Osteoblast (primary cell): Measurements from ENCODE around the gene UGT3A2. TPM values are rescaled to one million over a fixed set of nuclear protein-coding genes. Genes with fewer than 3 reads are reported as not detected.

Source experiments
- DNase-seq: peaks from one replicate; pipeline ENCODE4 v3.0.0; 2011; ENCODE audit warnings: low spot score, mixed read lengths; ENCODE audit not compliant: insufficient read length; ENCODE audit errors: missing footprints
- H2AFZ ChIP-seq: 2 replicates; pipeline ENCODE4 v1.6.0; 2011; ENCODE audit warnings: mild to moderate bottlenecking, low read length
- H3K27ac ChIP-seq: 2 replicates; pipeline ENCODE4 v1.5.1; 2011; ENCODE audit warnings: mild to moderate bottlenecking, low read depth, low read length, moderate library complexity
- H3K27me3 ChIP-seq: 2 replicates; pipeline ENCODE4 v1.6.0; 2012; ENCODE audit warnings: mild to moderate bottlenecking, control low read depth, inconsistent platforms, low read length, moderate library complexity; ENCODE audit not compliant: insufficient read depth
- H3K36me3 ChIP-seq: 2 replicates; pipeline ENCODE4 v1.5.1; 2011; ENCODE audit warnings: mild to moderate bottlenecking, low read length, control low read depth, moderate library complexity; ENCODE audit not compliant: insufficient read depth
- H3K4me1 ChIP-seq: 2 replicates; pipeline ENCODE4 v1.5.1; 2011; ENCODE audit warnings: mild to moderate bottlenecking, low read length, control low read depth, moderate library complexity; ENCODE audit not compliant: insufficient read depth
- H3K4me2 ChIP-seq: 2 replicates; pipeline ENCODE4 v1.6.0; 2011; ENCODE audit warnings: mild to moderate bottlenecking, low read length; ENCODE audit not compliant: insufficient read depth
- H3K4me3 ChIP-seq: fragments of 200-600 bp; sonication (generic); 3 replicates; pipeline ENCODE4 v1.5.1; 2012; ENCODE audit warnings: mild to moderate bottlenecking, low read length, inconsistent platforms; ENCODE audit not compliant: insufficient read depth
- H3K79me2 ChIP-seq: 2 replicates; pipeline ENCODE4 v1.6.0; 2012; ENCODE audit warnings: mild to moderate bottlenecking, low read length, control low read depth, inconsistent platforms; ENCODE audit not compliant: insufficient read depth
- H3K9me3 ChIP-seq: 2 replicates; pipeline ENCODE4 v1.5.1; 2011; ENCODE audit warnings: low read depth, low read length, control low read depth
- H4K20me1 ChIP-seq: 2 replicates; pipeline ENCODE4 v1.6.0; 2012; ENCODE audit warnings: mild to moderate bottlenecking, low read length, control low read depth; ENCODE audit not compliant: insufficient read depth
- CTCF ChIP-seq: IDR thresholded peaks from 2 replicates; pipeline ENCODE4 v1.5.1; 2011; ENCODE audit warnings: mild to moderate bottlenecking, low read depth, low read length, moderate library complexity; ENCODE audit errors: extremely low read depth
- small RNA-seq: library from RNA; depleted of rRNA; stranded (forward); fragments of <200 nt; gene quantifications from one replicate; pipeline ENCODE3, GENCODE V24; 2012
- total RNA-seq: library from RNA; depleted of rRNA; stranded (reverse); fragments of >200 nt; gene quantifications from 2 replicates; pipeline ENCODE4 v1.2.3, GENCODE V29; 2012

UGT3A2 gene
- total RNA-seq, 1 donor = under 0.01 TPM

GRCh38 chr5:35987776-35988175, 78.9 kb downstream of the UGT3A2 start:
- TF ChIP-seq CTCF = no peak
- peaks cover 5% of the 10 kb centered on the region for H3K27me3 ChIP-seq

More at GRCh38 chr5:35987776-35988175, 78.9 kb downstream of the UGT3A2 start:
- Histone ChIP-seq H3K4me2 (no peak overlapping the region), H3K4me1 (no peaks in the 10 kb centered on the region), H3K36me3 (no peaks in the 10 kb centered on the region), H3K27ac (no peak overlapping the region), H2AFZ (no peak overlapping the region), H3K4me3 (no peak overlapping the region), H3K9me3 (no peaks in the 10 kb centered on the region), H3K79me2 (no peaks in the 10 kb centered on the region), H4K20me1 (no peaks in the 10 kb centered on the region)
- no peak for DNase-seq

Small RNA genes within 50 kb of the gene (small RNA-seq; reads per million reads assigned to genes)
- gene AC016612.1 = not detected

Other genes starting within 250 kb of the UGT3A2 start
- gene IL7R, start 210.0 kb downstream of the UGT3A2 start, total RNA-seq = 2.2 and 2.7 TPM in 2 replicates
- gene CAPSL, start 128.3 kb downstream of the UGT3A2 start, total RNA-seq = not detected in 2 replicates
- gene UGT3A1, start 75.5 kb downstream of the UGT3A2 start, total RNA-seq = not detected in 2 replicates
- gene LMBRD2, start 85.0 kb upstream of the UGT3A2 start, total RNA-seq = 11.5 and 13.8 TPM in 2 replicates
- 17.7 and 20.6 TPM in 2 replicates for gene SKP2, start 85.2 kb upstream of the UGT3A2 start, total RNA-seq
- gene NADK2, start 175.0 kb upstream of the UGT3A2 start, total RNA-seq = 34.7 and 44.8 TPM in 2 replicates
- 1.8 and 3.5 TPM in 2 replicates for gene RANBP3L, start 235.0 kb upstream of the UGT3A2 start, total RNA-seq